Measurements from ENCODE around the gene VWA3B.
A peak's percentile ranks its signal among the peaks of the same experiment; 100 is the strongest.

Gene VWA3B

DNA sequence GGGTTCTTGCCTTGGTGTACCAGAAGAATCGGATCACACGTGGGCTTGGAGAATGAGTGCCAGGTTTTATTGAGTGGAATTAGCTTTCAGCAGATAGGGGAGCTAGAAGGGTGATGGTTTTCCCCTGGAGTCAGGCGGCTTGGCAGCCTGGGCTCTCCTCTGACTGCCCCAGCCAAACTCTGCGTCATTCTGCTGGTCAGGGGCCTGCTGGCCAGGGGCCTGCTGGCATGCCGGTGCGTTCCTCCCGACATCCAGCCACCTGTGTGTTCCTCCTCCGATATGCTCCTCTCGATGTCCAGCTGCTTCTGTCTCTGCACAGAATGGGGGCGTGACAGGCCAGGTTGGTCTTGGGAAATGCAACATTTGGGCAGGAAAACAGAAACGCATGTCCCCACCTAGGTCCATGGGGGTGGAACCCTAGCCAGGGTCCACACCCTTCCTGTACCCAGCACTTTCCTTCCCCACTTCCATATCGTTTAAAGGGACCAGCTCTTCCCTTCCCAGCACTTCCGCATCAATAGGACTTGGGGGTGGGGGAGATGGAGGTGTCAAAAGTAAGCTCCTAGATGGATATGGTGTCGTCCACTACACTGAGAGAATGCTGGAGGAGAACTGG lies 85.3 kb downstream of the VWA3B start:
- no peak for DNase-seq (ENCODE audit: low spot score)

DNA sequence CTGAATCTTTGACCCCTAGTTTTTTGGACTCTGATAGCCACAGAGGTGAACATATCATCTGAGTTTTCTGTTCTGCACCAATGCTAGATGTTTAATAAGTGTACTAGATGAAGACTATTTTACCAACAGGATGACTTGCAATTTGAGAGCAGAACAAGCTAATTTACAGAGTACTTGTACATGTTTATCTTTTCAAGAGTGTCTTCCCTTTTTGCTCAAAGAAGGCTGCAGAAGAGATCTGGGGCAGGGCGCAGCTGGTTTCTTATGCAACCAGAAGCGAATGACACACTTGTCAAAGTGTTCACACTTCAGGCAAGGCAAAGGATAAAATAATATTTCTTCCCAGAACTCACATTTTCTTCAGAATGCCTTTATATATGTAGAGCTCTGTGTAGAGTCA lies 86.0 kb downstream of the VWA3B start:
- no peak for DNase-seq (ENCODE audit: low spot score)

- peak; percentile 61 for DNase-seq (ENCODE audit: low spot score)
Observed at GRCh38 chr2:98175811-98176210, 88.8 kb downstream of the VWA3B start.

DNA sequence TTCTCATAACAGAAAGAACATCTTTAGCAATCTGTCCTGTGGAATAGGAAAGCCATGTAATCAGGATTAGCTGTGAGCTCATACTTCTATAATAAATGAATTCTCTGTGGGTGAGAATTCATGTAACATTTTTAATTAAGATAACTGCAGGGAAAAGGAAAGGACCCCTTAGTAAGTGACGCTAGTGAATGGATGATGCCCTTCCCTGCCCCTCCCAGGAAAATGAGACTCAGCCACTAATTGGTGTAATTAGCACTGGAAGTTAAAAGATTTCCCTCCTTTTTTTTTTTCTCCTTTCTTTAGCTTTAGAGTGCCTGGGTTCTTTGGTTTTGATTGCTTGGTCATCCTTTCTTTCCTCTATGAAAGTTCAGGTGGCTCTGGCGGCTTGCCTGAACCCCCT lies 90.3 kb downstream of the VWA3B start:
- no peak for DNase-seq (ENCODE audit: low spot score)

- no peak for DNase-seq (ENCODE audit: low spot score)
Observed at GRCh38 chr2:98177986-98178385, 91.0 kb downstream of the VWA3B start.

- no peak for DNase-seq (ENCODE audit: low spot score)
Observed at GRCh38 chr2:98180456-98180855, 93.5 kb downstream of the VWA3B start.

DNA sequence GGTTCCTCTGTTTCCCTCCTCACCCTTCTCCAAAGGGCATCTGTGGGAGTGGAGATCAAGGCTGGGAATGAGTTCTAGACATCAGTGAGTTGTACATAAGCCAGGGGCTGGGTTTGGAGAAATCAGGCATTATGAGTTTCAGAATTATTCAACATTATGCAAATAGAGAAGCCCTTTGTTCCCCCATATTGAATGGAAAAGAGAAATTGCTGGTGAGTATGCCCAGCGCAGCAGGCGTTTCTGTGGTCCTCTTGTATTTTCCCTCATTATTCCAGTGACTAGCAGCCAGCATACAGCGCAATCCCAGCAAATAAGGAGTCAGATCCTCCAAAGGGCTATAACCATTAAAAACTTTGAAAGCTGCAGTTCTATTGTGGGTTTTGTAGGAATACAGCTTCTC lies 94.4 kb downstream of the VWA3B start:
- no peak for DNase-seq (ENCODE audit: low spot score)

- DNase-seq (ENCODE audit: low spot score), result no peak
Observed at GRCh38 chr2:98185801-98186200, 98.8 kb downstream of the VWA3B start.

DNA sequence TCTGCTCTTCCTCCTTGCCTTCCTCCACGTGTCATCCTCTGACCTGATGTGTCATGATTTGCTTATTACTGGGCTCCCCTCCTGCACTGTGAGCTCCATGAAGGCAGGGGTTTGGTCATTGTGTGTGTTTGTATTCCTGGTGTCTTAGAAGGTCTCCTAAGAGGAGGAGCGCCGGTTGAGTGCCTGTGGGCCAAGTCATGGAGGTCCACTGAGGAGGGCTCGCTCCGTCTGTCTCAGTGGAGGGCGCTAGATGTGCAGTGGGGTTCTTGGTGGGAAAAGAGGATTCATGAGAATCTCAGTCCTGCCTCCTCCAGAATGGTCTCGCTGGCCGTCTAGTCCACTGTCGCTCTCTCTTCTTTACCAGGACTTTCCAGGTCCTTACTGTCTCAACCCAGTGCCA lies 100.2 kb downstream of the VWA3B start:
- no peak for DNase-seq (ENCODE audit: low spot score)

DNA sequence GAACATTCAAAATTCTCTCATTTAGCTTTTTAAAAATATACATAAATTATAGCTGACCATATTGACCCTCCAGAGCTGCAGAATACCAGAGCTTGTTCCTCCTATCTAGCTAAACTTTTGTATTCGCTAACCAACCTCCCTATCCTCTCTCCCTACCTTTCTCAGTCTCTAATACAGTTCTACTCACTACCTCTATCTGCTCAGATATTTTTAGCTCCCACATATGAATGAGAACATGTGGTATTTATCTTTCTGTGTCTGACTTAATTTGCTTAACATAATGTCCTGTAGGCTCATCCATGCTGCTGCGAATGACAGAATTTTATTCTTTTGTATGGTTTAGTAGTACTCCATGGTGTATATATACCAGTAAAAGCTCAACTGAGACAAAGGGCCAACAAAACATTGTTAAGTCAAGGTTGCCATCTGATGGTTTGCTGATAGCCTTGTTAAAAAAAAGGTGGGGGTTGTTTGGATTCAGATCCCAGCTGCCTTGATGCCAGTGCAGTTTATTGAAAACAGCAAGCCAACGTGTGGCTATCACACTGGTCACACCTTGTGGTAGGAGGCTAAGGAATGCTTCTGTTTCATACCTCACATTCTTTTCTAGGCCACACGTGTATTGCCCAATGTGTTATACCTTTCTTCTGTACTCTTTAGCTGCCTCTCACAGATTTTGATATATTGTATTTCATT lies 101.5 kb downstream of the VWA3B start:
- DNase-seq (ENCODE audit: low spot score), result peak; percentile 93

DNA sequence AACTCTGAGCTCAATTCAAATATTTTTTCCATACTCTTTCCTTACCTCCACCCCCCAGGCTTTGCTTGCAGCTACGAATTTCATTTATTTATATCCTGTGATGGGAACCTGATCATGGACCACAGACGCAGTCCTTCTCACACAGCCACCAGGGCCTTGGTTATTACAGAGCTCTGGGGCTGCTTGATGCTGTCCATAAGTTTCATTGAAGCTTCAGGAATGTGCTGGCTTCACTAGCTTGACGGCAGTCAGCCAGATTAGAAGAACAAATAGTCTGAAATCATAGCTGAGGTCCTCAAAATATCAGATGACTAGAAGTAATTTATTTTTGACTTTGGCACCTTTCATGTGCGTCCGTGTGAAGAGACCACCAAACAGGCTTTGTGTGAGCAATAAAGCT lies 104.9 kb downstream of the VWA3B start:
- no peak for DNase-seq (ENCODE audit: low spot score)

GRCh38 chr2:98201576-98201975 lies 114.6 kb downstream of the VWA3B start:
- DNase-seq (ENCODE audit: low spot score), result no peak

GRCh38 chr2:98205889-98206288 lies 118.9 kb downstream of the VWA3B start:
- DNase-seq (ENCODE audit: low spot score), result no peak

DNA sequence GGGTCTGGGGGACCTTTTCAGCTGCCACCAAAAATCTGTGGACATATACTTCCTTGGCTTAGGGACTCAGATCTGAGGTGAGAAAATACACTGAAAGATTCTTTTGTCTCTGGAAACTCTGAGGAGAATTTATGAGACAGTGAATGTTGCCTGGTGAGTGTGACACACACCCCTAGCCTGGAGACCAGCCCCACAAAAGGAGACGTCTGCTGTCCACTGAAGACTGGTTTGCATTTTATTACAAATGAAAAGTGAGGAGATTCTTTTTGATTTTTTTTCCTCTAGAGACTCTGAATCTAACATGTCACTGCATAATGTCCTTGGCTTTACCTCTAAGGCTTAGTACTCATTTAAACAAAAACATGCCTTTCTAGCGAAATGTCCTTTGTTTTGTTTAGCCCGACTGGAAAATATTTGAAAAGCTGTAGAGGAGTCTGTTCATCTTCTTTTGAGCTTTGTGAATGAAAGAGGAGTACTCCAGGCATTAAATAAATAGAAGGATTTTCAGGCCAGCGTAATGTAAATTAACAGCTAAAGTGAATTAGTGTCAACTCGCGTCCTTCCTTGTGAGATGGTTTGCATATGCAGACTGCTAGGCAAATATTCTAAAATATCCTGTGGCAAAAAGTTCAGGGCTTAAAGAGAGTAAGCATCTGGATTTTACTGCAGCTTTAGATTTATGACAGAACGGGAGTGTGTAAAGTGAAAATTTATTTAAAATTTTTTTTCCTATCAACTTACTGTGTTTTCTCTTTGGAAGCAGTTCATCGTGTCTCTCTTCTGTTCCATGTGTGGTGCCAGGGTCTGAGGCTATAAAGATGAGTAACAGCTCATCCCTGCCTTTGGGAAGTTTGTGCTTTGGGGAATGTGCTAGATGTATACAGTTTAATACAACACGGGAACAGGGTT lies 125.4 kb downstream of the VWA3B start:
- no peak for DNase-seq (ENCODE audit: low spot score)

GRCh38 chr2:98216616-98217015 lies 129.6 kb downstream of the VWA3B start:
- DNase-seq (ENCODE audit: low spot score), result no peak

DNA sequence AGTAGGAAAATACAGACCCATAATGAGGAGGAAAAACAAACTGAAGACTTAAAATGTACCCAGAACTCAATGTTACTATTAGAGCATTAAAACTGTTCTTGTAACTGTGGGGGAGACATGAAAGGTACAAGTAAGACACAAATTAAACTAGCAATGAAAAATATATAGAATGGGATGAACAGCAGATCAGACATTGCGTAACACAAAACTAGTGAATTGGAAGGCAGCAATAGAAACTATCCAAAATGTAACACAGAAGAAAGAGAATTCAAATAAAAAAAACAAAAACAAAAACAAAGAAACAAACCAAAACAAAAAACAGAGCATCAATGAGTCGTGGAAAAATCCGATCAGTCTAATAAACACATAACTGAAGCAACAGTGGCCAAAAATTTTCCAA lies 132.2 kb downstream of the VWA3B start:
- DNase-seq (ENCODE audit: low spot score), result no peak

- no peak for DNase-seq (ENCODE audit: low spot score)
Observed at GRCh38 chr2:98233941-98234340, 147.0 kb downstream of the VWA3B start.

DNA sequence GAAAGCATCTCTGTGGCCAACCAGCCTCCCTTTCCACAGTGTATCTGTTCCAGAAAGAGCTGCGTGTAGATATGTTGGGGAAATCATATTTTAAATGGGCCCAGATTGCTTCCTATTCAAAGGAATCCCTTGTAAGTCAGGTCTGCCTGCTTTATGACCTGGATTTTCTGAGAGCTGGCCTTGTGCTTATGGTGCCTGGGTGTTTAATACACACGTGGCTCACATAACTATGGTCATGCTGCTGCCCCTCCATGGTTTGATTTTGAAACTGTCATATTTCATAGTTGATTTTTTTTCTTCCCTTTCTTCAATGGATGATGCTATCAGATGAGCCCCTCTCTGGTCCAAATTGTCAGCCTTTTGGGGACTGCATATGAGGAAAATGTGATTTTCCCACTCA lies 147.8 kb downstream of the VWA3B start:
- no peak for DNase-seq (ENCODE audit: low spot score)

DNA sequence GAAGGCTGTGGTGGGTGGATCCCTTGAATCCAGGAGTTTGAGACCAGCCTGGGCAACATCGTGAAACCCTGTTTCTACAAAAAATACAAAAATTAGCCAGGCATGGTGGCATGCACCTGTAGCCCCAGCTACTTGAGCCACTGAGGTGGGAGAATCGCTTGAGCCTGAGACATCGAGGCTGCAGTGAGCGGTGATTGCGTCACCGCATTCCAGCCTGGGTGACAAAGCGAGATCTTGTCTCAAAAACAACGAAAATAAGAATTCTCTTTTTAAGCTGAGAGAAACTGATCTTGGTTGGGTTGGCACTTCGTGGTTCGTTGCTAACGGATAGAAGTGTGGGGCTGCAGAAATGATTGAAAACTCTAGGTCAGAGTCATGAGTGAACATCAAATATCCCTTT lies 150.0 kb downstream of the VWA3B start:
- no peak for DNase-seq (ENCODE audit: low spot score)

- DNase-seq (ENCODE audit: low spot score), result no peak
Observed at GRCh38 chr2:98240786-98241398, 153.9 kb downstream of the VWA3B start.

GRCh38 chr2:98241592-98241991 lies 154.6 kb downstream of the VWA3B start:
- DNase-seq (ENCODE audit: low spot score), result no peak

DNA sequence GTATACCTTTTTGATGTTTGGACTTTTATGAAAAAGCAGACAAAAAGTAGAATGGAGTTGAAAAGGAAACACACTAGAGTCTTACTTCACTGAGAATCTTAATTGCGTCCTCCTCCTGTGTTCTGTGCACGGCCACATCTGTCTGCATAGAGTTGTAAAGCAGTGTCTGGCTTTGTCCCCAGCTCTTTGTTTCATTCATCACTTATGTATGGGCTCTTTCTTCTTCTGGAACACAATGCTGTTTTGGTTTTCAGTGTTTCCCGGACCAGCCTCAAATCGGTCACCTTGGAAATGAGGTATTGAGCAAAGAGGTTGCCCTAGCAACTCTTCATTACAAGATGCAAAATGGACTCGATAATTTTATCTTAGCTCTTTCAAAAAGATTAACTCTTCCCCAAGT lies 155.0 kb downstream of the VWA3B start:
- DNase-seq (ENCODE audit: low spot score), result no peak

DNA sequence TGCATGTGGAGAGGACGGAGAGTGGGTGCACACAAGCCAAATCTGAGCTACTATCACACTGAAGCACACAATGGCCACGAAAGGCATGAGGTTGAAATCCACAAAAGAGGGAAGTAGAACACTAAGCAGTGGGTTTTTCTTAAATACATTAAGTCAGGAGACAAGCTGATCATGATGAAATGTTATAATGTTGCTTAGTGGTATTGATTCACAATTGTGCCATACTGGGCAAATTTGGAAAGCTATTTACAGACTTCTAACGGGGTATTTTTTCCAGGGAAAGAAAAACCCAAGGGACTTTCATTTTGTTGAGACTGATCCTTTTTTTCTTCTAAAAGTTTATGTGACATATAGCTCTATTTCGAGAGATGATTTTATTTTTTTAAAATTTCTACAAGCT lies 158.5 kb downstream of the VWA3B start:
- no peak for DNase-seq (ENCODE audit: low spot score)

Measured in SW480 (cell line).